Measurements from ENCODE around the gene RPL35. TPM values are rescaled to one million over a fixed set of nuclear protein-coding genes. Genes with fewer than 3 reads are reported as not detected.

The RPL35 gene
- total RNA-seq, 2 experiments from 2014 or later = 2,088 to 2,142 TPM

GRCh38 chr9:124881138-124881743, 19.5 kb upstream of the RPL35 start:
- Histone ChIP-seq H3K36me3 (ENCODE audit: insufficient read depth, low read length) (peaks cover 77% of the 10 kb centered on the region), H3K4me1 (ENCODE audit: insufficient read depth, low read length) (peaks cover 10% of the 10 kb centered on the region), H3K9me3 (ENCODE audit: control insufficient read depth in 1 of 2, insufficient read depth in 1 of 2, low read length in 2 of 2) (no peaks in the 10 kb centered on the region), H3K27ac (ENCODE audit: low read depth in 1 of 2, low read length in 2 of 2) (no peak overlapping the region), H3K27me3 (ENCODE audit: control insufficient read depth in 1 of 2, insufficient read depth in 2 of 2, low read length in 2 of 2) (no peaks in the 10 kb centered on the region), H3K4me3 (ENCODE audit: low read length) (no peak overlapping the region)
- no peaks in the 10 kb centered on the region for H3K9me3 Mint-ChIP-seq
- intact Hi-C loops (cut with DNase I, micrococcal nuclease) = no loop called here
- H3K4me1 Mint-ChIP-seq (ENCODE audit: low read depth) = no peaks in the 10 kb centered on the region
- ATAC-seq (ENCODE audit: poor library complexity) (no peak), DNase-seq (no peak)
- TF ChIP-seq CTCF (IDR thresholded peaks at IDR 0.05) = no peak
- ChIA-PET CTCF (no interaction called here), POLR2A (interaction anchor here (0.9 kb wide), 1 partner anchor 19 kb away, joined by 3 read pairs; the partner anchor contains the start of genes ARPC5L and RPL35)
- H3K4me3 Mint-ChIP-seq = no peak overlapping the region
- peaks cover 85% of the 10 kb centered on the region for H3K36me3 Mint-ChIP-seq (ENCODE audit: low read depth)
- H3K27ac Mint-ChIP-seq = no peak overlapping the region
- no peaks in the 10 kb centered on the region for H3K27me3 Mint-ChIP-seq

GRCh38 chr9:124880501-124880900, 18.7 kb upstream of the RPL35 start:
- TF ChIP-seq CTCF (IDR thresholded peaks at IDR 0.05) = no peak
- no peak for ATAC-seq (ENCODE audit: poor library complexity)
- Mint-ChIP-seq H3K4me1 (ENCODE audit: low read depth) (no peaks in the 10 kb centered on the region), H3K36me3 (ENCODE audit: low read depth) (peaks cover 85% of the 10 kb centered on the region), H3K27me3 (no peaks in the 10 kb centered on the region), H3K27ac (no peak overlapping the region), H3K4me3 (no peak overlapping the region), H3K9me3 (no peaks in the 10 kb centered on the region)
- Histone ChIP-seq H3K4me1 (ENCODE audit: insufficient read depth, low read length) (peaks cover 10% of the 10 kb centered on the region), H3K9me3 (ENCODE audit: control insufficient read depth in 1 of 2, insufficient read depth in 1 of 2, low read length in 2 of 2) (no peaks in the 10 kb centered on the region), H3K27ac (ENCODE audit: low read depth in 1 of 2, low read length in 2 of 2) (no peak overlapping the region), H3K27me3 (ENCODE audit: control insufficient read depth in 1 of 2, insufficient read depth in 2 of 2, low read length in 2 of 2) (no peaks in the 10 kb centered on the region), H3K36me3 (ENCODE audit: insufficient read depth, low read length) (peaks cover 78% of the 10 kb centered on the region), H3K4me3 (ENCODE audit: low read length) (no peak overlapping the region)
- intact Hi-C loops (cut with DNase I, micrococcal nuclease) = no loop called here
- ChIA-PET POLR2A (interaction anchor here (0.8 to 0.9 kb wide), 2 partner anchors 18 kb away, joined by 3 read pairs; partner anchors contain the start of genes ARPC5L and RPL35), CTCF (no interaction called here)
- DNase-seq = no peak

GRCh38 chr9:124879226-124879625, 17.5 kb upstream of the RPL35 start:
- H3K9me3 ChIP-seq (ENCODE audit: control insufficient read depth in 1 of 2, insufficient read depth in 1 of 2, low read length in 2 of 2) = no peaks in the 10 kb centered on the region
- ATAC-seq (ENCODE audit: poor library complexity) (no peak), DNase-seq (no peak)
- ChIA-PET POLR2A (interaction anchor here (3.3 kb wide), 1 partner anchor 17 kb away, joined by 10 read pairs; the partner anchor contains the start of genes ARPC5L and RPL35), CTCF (interaction anchor here (1.6 kb wide), 1 partner anchor 26 kb away, joined by 5 read pairs; the partner anchor contains the start of gene WDR38)
- H3K27me3 ChIP-seq (ENCODE audit: control insufficient read depth in 1 of 2, insufficient read depth in 2 of 2, low read length in 2 of 2) = no peaks in the 10 kb centered on the region
- Mint-ChIP-seq H3K36me3 (ENCODE audit: low read depth) (peaks cover 85% of the 10 kb centered on the region), H3K27me3 (no peaks in the 10 kb centered on the region), H3K4me3 (no peak overlapping the region), H3K27ac (no peak overlapping the region), H3K4me1 (ENCODE audit: low read depth) (no peaks in the 10 kb centered on the region), H3K9me3 (no peaks in the 10 kb centered on the region)
- peaks cover 17% of the 10 kb centered on the region for H3K4me1 ChIP-seq (ENCODE audit: insufficient read depth, low read length)
- H3K27ac ChIP-seq (ENCODE audit: low read depth in 1 of 2, low read length in 2 of 2) = no peak overlapping the region
- H3K36me3 ChIP-seq (ENCODE audit: insufficient read depth, low read length) = peaks cover 81% of the 10 kb centered on the region
- TF ChIP-seq CTCF (IDR thresholded peaks at IDR 0.05) = no peak
- intact Hi-C loops (cut with DNase I, micrococcal nuclease) = no loop called here
- H3K4me3 ChIP-seq (ENCODE audit: low read length) = no peak overlapping the region

All from CD4-positive, alpha-beta T cell (primary cell).